HEK293T (cell line): Measurements from ENCODE around the gene STRN3.

Source experiments
- CTCF ChIA-PET: fragments of 350-600 bp; formaldehyde crosslinking; extraction: SDS; loops from one replicate; lab custom pipeline; 2021; ENCODE audit warnings: antibody characterized with exemption, inconsistent platforms; lab: Yijun Ruan, JAX
- POLR2A ChIA-PET: fragments of 350-600 bp; formaldehyde crosslinking; extraction: SDS; loops from one replicate; lab custom pipeline; 2020; ENCODE audit warnings: antibody characterized with exemption, inconsistent platforms; lab: Yijun Ruan, JAX
- DNase-seq: peaks from one replicate; pipeline ENCODE4 v3.0.0; 2012; ENCODE audit warnings: mixed read lengths; ENCODE audit errors: extremely low spot score
- ARNT ChIP-seq: fragments of 450-650 bp; IDR thresholded peaks from 2 replicates; pipeline ENCODE4 v1.6.1; 2017; ENCODE audit warnings: mild to moderate bottlenecking
- BHLHE40 ChIP-seq: fragments of 450-650 bp; IDR thresholded peaks from 2 replicates; pipeline ENCODE4 v1.6.1; 2016; ENCODE audit warnings: mild to moderate bottlenecking, moderate library complexity, borderline replicate concordance
- CTBP1 ChIP-seq: fragments of 450-650 bp; IDR thresholded peaks from 2 replicates; pipeline ENCODE4 v1.6.1; 2016; ENCODE audit warnings: borderline replicate concordance
- ELF4 ChIP-seq: fragments of 450-650 bp; IDR thresholded peaks from 2 replicates; pipeline ENCODE4 v1.6.1; 2017; ENCODE audit warnings: antibody characterized with exemption
- FOXA1 ChIP-seq: fragments of 450-650 bp; IDR thresholded peaks from 2 replicates; pipeline ENCODE4 v1.6.1; 2016; ENCODE audit warnings: mild to moderate bottlenecking
- FOXK2 ChIP-seq: fragments of 450-650 bp; IDR thresholded peaks from 2 replicates; pipeline ENCODE4 v1.6.1; 2016; ENCODE audit warnings: mild to moderate bottlenecking
- FOXM1 ChIP-seq: fragments of 450-650 bp; IDR thresholded peaks from 2 replicates; pipeline ENCODE4 v1.6.1; 2017; ENCODE audit warnings: mild to moderate bottlenecking, borderline replicate concordance
- HDGF ChIP-seq: fragments of 450-650 bp; IDR thresholded peaks from 2 replicates; pipeline ENCODE4 v1.6.1; 2017; ENCODE audit warnings: antibody characterized with exemption, borderline replicate concordance
- L3MBTL2 ChIP-seq: fragments of 450-650 bp; conservative IDR thresholded peaks from 2 replicates; pipeline ENCODE4 v1.6.1; 2016; ENCODE audit warnings: mild to moderate bottlenecking
- LEF1 ChIP-seq: fragments of 450-650 bp; IDR thresholded peaks from 2 replicates; pipeline ENCODE4 v1.6.1; 2017; ENCODE audit warnings: mild to moderate bottlenecking, borderline replicate concordance
- NFRKB ChIP-seq: fragments of 450-650 bp; IDR thresholded peaks from 2 replicates; pipeline ENCODE4 v1.6.1; 2016; ENCODE audit warnings: mild to moderate bottlenecking, moderate library complexity
- PKNOX1 ChIP-seq: fragments of 450-650 bp; IDR thresholded peaks from 2 replicates; pipeline ENCODE4 v1.6.1; 2016
- SP1 ChIP-seq: fragments of 450-650 bp; IDR thresholded peaks from 2 replicates; pipeline ENCODE4 v1.6.1; 2017
- SUZ12 ChIP-seq: fragments of 450-650 bp; IDR thresholded peaks from 2 replicates; pipeline ENCODE4 v1.6.1; 2016; ENCODE audit warnings: mild to moderate bottlenecking
- TARDBP ChIP-seq: fragments of 450-650 bp; IDR thresholded peaks from 2 replicates; pipeline ENCODE4 v1.6.1; 2016
- ZNF384 ChIP-seq: fragments of 450-650 bp; IDR thresholded peaks from 2 replicates; pipeline ENCODE4 v1.6.1; 2016

The STRN3 gene

GRCh38 chr14:30921788-30922187 lies 104.4 kb downstream of the STRN3 start:
- no peak for DNase-seq
- POLR2A ChIA-PET = interaction anchor here (1.1 kb wide), 1 partner anchor 105 kb away, joined by 4 read pairs; the partner anchor contains the start of gene STRN3
- CTCF ChIA-PET = no interaction called here
- TF ChIP-seq PKNOX1 = no peak
- TF ChIP-seq L3MBTL2 = no peak
- no peak for TF ChIP-seq ELF4
- no peak for TF ChIP-seq FOXM1

- ChIA-PET POLR2A (no interaction called here), CTCF (no interaction called here)
- no peak for DNase-seq
- TF ChIP-seq SP1 (no peak), CTBP1 (no peak), FOXM1 (no peak), TARDBP (no peak), NFRKB (no peak), FOXA1 (no peak), FOXK2 (no peak)
These were observed 104.9 kb downstream of the STRN3 start for GRCh38 chr14:30921305-30921704.

GRCh38 chr14:30915596-30915995 lies 110.6 kb downstream of the STRN3 start:
- ChIA-PET CTCF (no interaction called here), POLR2A (no interaction called here)
- DNase-seq = no peak
- TF ChIP-seq TARDBP (no peak), CTBP1 (no peak), HDGF (no peak), L3MBTL2 (no peak), SUZ12 (no peak), ARNT (no peak), ZNF384 (no peak), BHLHE40 (no peak), ELF4 (no peak), FOXK2 (no peak), SP1 (no peak), FOXA1 (no peak), LEF1 (no peak)

GRCh38 chr14:30914812-30915211 lies 111.4 kb downstream of the STRN3 start:
- TF ChIP-seq FOXK2 (no peak), ELF4 (no peak), FOXM1 (no peak), ZNF384 (no peak), LEF1 (no peak), HDGF (no peak), CTBP1 (no peak), SP1 (no peak), L3MBTL2 (no peak), TARDBP (no peak), BHLHE40 (no peak), NFRKB (no peak), PKNOX1 (no peak), SUZ12 (no peak), ARNT (no peak), FOXA1 (no peak)
- CTCF ChIA-PET = no interaction called here
- DNase-seq = no peak
- POLR2A ChIA-PET = no interaction called here

GRCh38 chr14:30908826-30909225 lies 117.4 kb downstream of the STRN3 start:
- DNase-seq = no peak
- CTCF ChIA-PET = no interaction called here
- TF ChIP-seq FOXM1 = no peak
- TF ChIP-seq NFRKB = no peak
- TF ChIP-seq SP1 = no peak
- no peak for TF ChIP-seq SUZ12
- TF ChIP-seq L3MBTL2 = no peak
- POLR2A ChIA-PET = no interaction called here

- no peak for DNase-seq
- POLR2A ChIA-PET = no interaction called here
- CTCF ChIA-PET = no interaction called here
- TF ChIP-seq FOXA1 (no peak), BHLHE40 (no peak), ARNT (no peak), CTBP1 (no peak), HDGF (no peak), SP1 (no peak), ZNF384 (no peak), NFRKB (no peak), FOXM1 (no peak), LEF1 (no peak), TARDBP (no peak), FOXK2 (no peak), ELF4 (no peak), SUZ12 (no peak), PKNOX1 (no peak), L3MBTL2 (no peak)
These were observed 118.5 kb downstream of the STRN3 start for GRCh38 chr14:30907659-30908057.

- POLR2A ChIA-PET = no interaction called here
- peak; percentile 8 for DNase-seq
These were observed 119.2 kb downstream of the STRN3 start for GRCh38 chr14:30906752-30907658.

More at GRCh38 chr14:30906752-30907658, 119.2 kb downstream of the STRN3 start:
- TF ChIP-seq NFRKB (no peak), PKNOX1 (no peak), BHLHE40 (no peak), FOXM1 (no peak), ARNT (no peak), FOXA1 (no peak), ELF4 (no peak)
- CTCF ChIA-PET = no interaction called here
